HepG2 (cell line): ENCODE results near the gene NAT9.

Experiments used
- GABPA ChIP-seq, 2 experiments: IDR thresholded peaks; 2 replicates each; pipeline ENCODE4 v1.6.1; 2011 to 2016; ENCODE audit warnings: low read depth in 2 of 2, low read length in 1 of 2, missing biosample characterization in 1 of 2, missing genetic modification characterization in 1 of 2
- MXD4 ChIP-seq: IDR thresholded peaks from 2 replicates; pipeline ENCODE4 v1.6.1; 2016; ENCODE audit warnings: mild to moderate bottlenecking, missing biosample characterization, missing genetic modification reagents
- MXI1 ChIP-seq: IDR thresholded peaks from 3 replicates; pipeline ENCODE4 v1.6.1; 2012; ENCODE audit warnings: low read depth, low read length, inconsistent platforms, borderline replicate concordance
- NCOA2 ChIP-seq: sonication (generic); formaldehyde crosslinking; IDR thresholded peaks from 2 replicates; pipeline ENCODE4 v1.8.0; 2022; ENCODE audit warnings: inconsistent platforms
- POLR2A ChIP-seq, 2 experiments: IDR thresholded peaks; 2 replicates each; pipeline ENCODE4 v1.6.1; 2011; ENCODE audit warnings: low read depth in 2 of 2, low read length in 2 of 2, mild to moderate bottlenecking in 1 of 2, moderate library complexity in 1 of 2; ENCODE audit not compliant: insufficient read depth in 1 of 2
- RNF2 ChIP-seq: fragments of 450-650 bp; conservative IDR thresholded peaks from 2 replicates; pipeline ENCODE4 v1.6.1; 2016; ENCODE audit warnings: low read depth
- SMC3 ChIP-seq: IDR thresholded peaks from 2 replicates; pipeline ENCODE4 v1.6.1; 2011; ENCODE audit warnings: low read length, improper control_type of control experiment
- ZNF652 ChIP-seq: IDR thresholded peaks from 2 replicates; pipeline ENCODE4 v1.6.1; 2016; ENCODE audit warnings: low read depth, borderline replicate concordance

DNA sequence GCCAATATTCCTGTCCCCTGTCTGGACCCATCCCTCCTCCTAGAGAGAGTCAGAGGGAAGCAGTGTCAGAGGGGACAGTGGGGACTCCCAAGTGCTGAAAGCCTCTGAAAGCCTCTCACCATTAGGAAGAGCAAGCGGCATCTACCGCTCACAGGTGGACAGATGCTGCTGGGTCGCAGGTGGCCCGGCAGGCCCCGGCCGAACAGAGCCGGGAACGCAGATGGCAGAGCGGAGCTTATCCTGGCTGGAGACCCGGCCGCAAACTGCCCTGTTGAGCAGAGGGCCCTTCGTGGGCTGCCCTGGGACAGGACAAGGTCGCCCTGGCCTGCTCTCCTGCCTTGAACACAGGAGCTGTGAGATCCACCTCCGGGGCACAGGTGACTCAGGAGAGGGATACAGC is 23.0 kb upstream of the NAT9 start:
- TF ChIP-seq GABPA (IDR thresholded peaks at IDR 0.05; ENCODE audit: low read depth, low read length) (no peak), GABPA (CRISPR knock-in tag; IDR thresholded peaks at IDR 0.05; ENCODE audit: low read depth) (no peak), ZNF652 (no peak), RNF2 (no peak), MXD4 (CRISPR knock-in tag) (no peak), NCOA2 (CRISPR knock-in tag) (no peak), POLR2A (IDR thresholded peaks at IDR 0.05; ENCODE audit: insufficient read depth in 1 of 2, low read depth in 2 of 2, low read length in 2 of 2) (no peak), SMC3 (no peak), MXI1 (no peak)
